HUES64 (cell line): ENCODE measurements around the gene APCDD1L.

Source experiments
- H3K27ac ChIP-seq: 2 replicates; pipeline ENCODE4 v1.7.0; 2013; ENCODE audit warnings: low read depth, low read length, inconsistent platforms
- H3K27me3 ChIP-seq: 2 replicates; pipeline ENCODE4 v1.6.1; 2013; ENCODE audit warnings: mild to moderate bottlenecking, low read length; ENCODE audit not compliant: insufficient read depth
- H3K36me3 ChIP-seq: 2 replicates; pipeline ENCODE4 v1.6.1; 2013; ENCODE audit warnings: mild to moderate bottlenecking, low read length; ENCODE audit not compliant: insufficient read depth
- H3K4me1 ChIP-seq: 2 replicates; pipeline ENCODE4 v1.6.1; 2013; ENCODE audit warnings: mild to moderate bottlenecking, low read length, moderate library complexity; ENCODE audit not compliant: insufficient read depth
- H3K4me3 ChIP-seq: 2 replicates; pipeline ENCODE4 v1.5.1; 2013; ENCODE audit warnings: mild to moderate bottlenecking, low read length, moderate library complexity
- H3K9ac ChIP-seq: 2 replicates; pipeline ENCODE4 v1.6.1; 2013; ENCODE audit warnings: mild to moderate bottlenecking, low read depth, low read length
- H3K9me3 ChIP-seq: 2 replicates; pipeline ENCODE4 v1.6.1; 2013; ENCODE audit warnings: low read depth, low read length; ENCODE audit not compliant: insufficient read depth
- WGBS: fragments of 150-250, 120-280 bp; methylation state at CpG from one replicate; pipeline ENCODE4 v1.1.7; 2013; ENCODE audit warnings: missing lambda C conversion rate; 5-methylcytosine and 5-hydroxymethylcytosine counted together

The APCDD1L gene

GRCh38 chr20:58459058-58459750 is 56.0 kb downstream of the APCDD1L start:
- Histone ChIP-seq H3K9ac (no peak overlapping the region), H3K4me3 (no peak overlapping the region), H3K27ac (no peak overlapping the region), H3K4me1 (peaks cover 8% of the 10 kb centered on the region; the same call in 1 of the 2 replicates), H3K36me3 (no peaks in the 10 kb centered on the region), H3K9me3 (peaks cover 2% of the 10 kb centered on the region; the same call in 1 of the 2 replicates), H3K27me3 (no peaks in the 10 kb centered on the region)
- 98% methylated on average over 5 of the region's 5 CpGs for WGBS

GRCh38 chr20:58458342-58459057 is 56.7 kb downstream of the APCDD1L start:
- Histone ChIP-seq H3K4me1 (peaks cover 10% of the 10 kb centered on the region), H3K9me3 (peaks cover 2% of the 10 kb centered on the region; the same call in 1 of the 2 replicates), H3K4me3 (no peak overlapping the region), H3K9ac (no peak overlapping the region), H3K27ac (no peak overlapping the region), H3K36me3 (no peaks in the 10 kb centered on the region), H3K27me3 (no peaks in the 10 kb centered on the region)
- 83% methylated on average over 16 of the region's 16 CpGs for WGBS

- Histone ChIP-seq H3K27me3 (no peaks in the 10 kb centered on the region), H3K9ac (no peak overlapping the region), H3K9me3 (no peaks in the 10 kb centered on the region), H3K4me1 (peaks cover 23% of the 10 kb centered on the region), H3K36me3 (no peaks in the 10 kb centered on the region), H3K4me3 (no peak overlapping the region), H3K27ac (no peak overlapping the region)
- 90% methylated on average over 14 of the region's 14 CpGs for WGBS
These were observed 58.0 kb downstream of the APCDD1L start for GRCh38 chr20:58457083-58457695.

- no peak overlapping the region for H3K27ac ChIP-seq
- no peak overlapping the region for H3K4me3 ChIP-seq
- H3K9me3 ChIP-seq = no peaks in the 10 kb centered on the region
- H3K36me3 ChIP-seq = no peaks in the 10 kb centered on the region
- peaks cover 23% of the 10 kb centered on the region for H3K4me1 ChIP-seq
- no peaks in the 10 kb centered on the region for H3K27me3 ChIP-seq
- no peak overlapping the region for H3K9ac ChIP-seq
These were observed 60.7 kb downstream of the APCDD1L start for GRCh38 chr20:58454460-58454859.

GRCh38 chr20:58453391-58453790 is 61.8 kb downstream of the APCDD1L start:
- no peaks in the 10 kb centered on the region for H3K27me3 ChIP-seq
- H3K4me3 ChIP-seq = no peak overlapping the region
- H3K9ac ChIP-seq = no peak overlapping the region
- peaks cover 3% of the 10 kb centered on the region; the same call in 1 of the 2 replicates for H3K36me3 ChIP-seq
- H3K4me1 ChIP-seq = peaks cover 18% of the 10 kb centered on the region
- 90% methylated on average over 4 of the region's 5 CpGs for WGBS
- no peak overlapping the region for H3K27ac ChIP-seq
- no peaks in the 10 kb centered on the region for H3K9me3 ChIP-seq

GRCh38 chr20:58452667-58453255 is 62.4 kb downstream of the APCDD1L start:
- H3K27ac ChIP-seq = no peak overlapping the region; the same call in 1 of the 2 replicates
- peaks cover 23% of the 10 kb centered on the region for H3K4me1 ChIP-seq
- H3K36me3 ChIP-seq = peaks cover 6% of the 10 kb centered on the region
- no peak overlapping the region for H3K4me3 ChIP-seq
- 54% methylated on average over 4 of the region's 4 CpGs for WGBS
- no peaks in the 10 kb centered on the region for H3K9me3 ChIP-seq
- no peak overlapping the region for H3K9ac ChIP-seq
- H3K27me3 ChIP-seq = no peaks in the 10 kb centered on the region

GRCh38 chr20:58450254-58450653 is 64.9 kb downstream of the APCDD1L start:
- Histone ChIP-seq H3K36me3 (peaks cover 16% of the 10 kb centered on the region), H3K9me3 (no peaks in the 10 kb centered on the region), H3K27ac (no peak overlapping the region), H3K4me3 (no peak overlapping the region), H3K27me3 (no peaks in the 10 kb centered on the region), H3K9ac (no peak overlapping the region), H3K4me1 (peaks cover 23% of the 10 kb centered on the region)
- WGBS = 96% methylated on average over 10 of the region's 10 CpGs

- no peaks in the 10 kb centered on the region for H3K27me3 ChIP-seq
- H3K4me1 ChIP-seq = peaks cover 23% of the 10 kb centered on the region
- H3K9me3 ChIP-seq = no peaks in the 10 kb centered on the region
- no peak overlapping the region for H3K4me3 ChIP-seq
- H3K36me3 ChIP-seq = peaks cover 21% of the 10 kb centered on the region
- no peak overlapping the region for H3K27ac ChIP-seq
- WGBS = 92% methylated on average over 10 of the region's 10 CpGs
- H3K9ac ChIP-seq = no peak overlapping the region
These were observed 65.4 kb downstream of the APCDD1L start for GRCh38 chr20:58449681-58450221.

- Histone ChIP-seq H3K4me1 (peaks cover 23% of the 10 kb centered on the region), H3K27me3 (no peaks in the 10 kb centered on the region), H3K4me3 (no peak overlapping the region), H3K9ac (no peak overlapping the region), H3K36me3 (peaks cover 29% of the 10 kb centered on the region), H3K9me3 (no peaks in the 10 kb centered on the region), H3K27ac (no peak overlapping the region)
- WGBS = 75% methylated on average over 3 of the region's 4 CpGs
These were observed 66.2 kb downstream of the APCDD1L start for GRCh38 chr20:58448958-58449357.

- H3K4me3 ChIP-seq = no peak overlapping the region
- no peak overlapping the region for H3K9ac ChIP-seq
- H3K36me3 ChIP-seq = peaks cover 34% of the 10 kb centered on the region
- peaks cover 13% of the 10 kb centered on the region for H3K4me1 ChIP-seq
- WGBS = 67% methylated on average over 10 of the region's 10 CpGs
- no peaks in the 10 kb centered on the region for H3K9me3 ChIP-seq
- no peak overlapping the region for H3K27ac ChIP-seq
- H3K27me3 ChIP-seq = no peaks in the 10 kb centered on the region
These were observed 67.4 kb downstream of the APCDD1L start for GRCh38 chr20:58447511-58448391.
